Liver (tissue), 9 donors: Measurements from ENCODE around the gene TRHDE. TPM values are rescaled to one million over a fixed set of nuclear protein-coding genes. Genes with fewer than 3 reads are reported as not detected.

Experiments used
- DNase-seq: peaks from one replicate; pipeline ENCODE4 v3.0.0-alpha.2; 2017; ENCODE audit warnings: low spot score
- H3K27ac ChIP-seq, 2 donors: one replicate each; pipeline ENCODE4 v1.7.0; 2013; ENCODE audit warnings: inconsistent platforms in 2 of 2, low read length in 2 of 2, control low read depth in 1 of 2, low read depth in 1 of 2, mild to moderate bottlenecking in 1 of 2
- H3K27me3 ChIP-seq, 4 donors: one replicate each; pipeline versions ENCODE4 v1.6.1 to v1.7.0; 2013; ENCODE audit warnings: low read length in 3 of 4, inconsistent platforms in 1 of 4, mild to moderate bottlenecking in 1 of 4, moderate library complexity in 1 of 4; ENCODE audit not compliant: control insufficient read depth in 4 of 4, insufficient read depth in 4 of 4
- H3K36me3 ChIP-seq, 4 donors: one replicate each; pipeline versions ENCODE4 v1.6.1 to v1.7.0; 2013; ENCODE audit warnings: low read length in 3 of 4, mild to moderate bottlenecking in 3 of 4, low read depth in 1 of 4, moderate library complexity in 1 of 4; ENCODE audit not compliant: control insufficient read depth in 4 of 4, insufficient read depth in 3 of 4
- H3K4me1 ChIP-seq, 4 donors: one replicate each; pipeline versions ENCODE4 v1.6.1 to v1.7.0; 2013; ENCODE audit warnings: low read length in 3 of 4, mild to moderate bottlenecking in 3 of 4, moderate library complexity in 1 of 4; ENCODE audit not compliant: control insufficient read depth in 4 of 4, insufficient read depth in 4 of 4
- H3K4me3 ChIP-seq, 3 donors: one replicate each; pipeline versions ENCODE4 v1.6.1 to v1.7.0; 2013; ENCODE audit warnings: low read length in 3 of 3, control low read depth in 1 of 3, low read depth in 1 of 3, mild to moderate bottlenecking in 1 of 3
- H3K9ac ChIP-seq, 2 donors: one replicate each; pipeline ENCODE4 v1.7.0; 2013; ENCODE audit warnings: low read length in 2 of 2, mild to moderate bottlenecking in 2 of 2, moderate library complexity in 2 of 2, control low read depth in 1 of 2, low read depth in 1 of 2
- H3K9me3 ChIP-seq, 4 donors: one replicate each; pipeline versions ENCODE4 v1.6.1 to v1.7.0; 2013; ENCODE audit warnings: low read length in 3 of 4; ENCODE audit not compliant: control insufficient read depth in 4 of 4
- CTCF ChIP-seq: fragments of 150-350 bp; IDR thresholded peaks from 2 replicates; pipeline ENCODE4 v1.5.1; 2017; ENCODE audit warnings: improper control_type of control experiment, low read depth, low read length; ENCODE audit not compliant: missing input control
- EGR1 ChIP-seq, 2 donors: IDR thresholded peaks; 2 replicates each; pipeline ENCODE4 v1.6.1; 2016 to 2018; ENCODE audit warnings: antibody characterized with exemption in 2 of 2, low read depth in 2 of 2
- FOXA1 ChIP-seq: IDR thresholded peaks from 2 replicates; pipeline ENCODE4 v1.6.1; 2016; ENCODE audit warnings: antibody characterized with exemption
- FOXA2 ChIP-seq: IDR thresholded peaks from 2 replicates; pipeline ENCODE4 v1.6.1; 2016; ENCODE audit warnings: antibody characterized with exemption
- HNF4G ChIP-seq: IDR thresholded peaks from 2 replicates; pipeline ENCODE4 v1.6.1; 2016; ENCODE audit warnings: antibody characterized with exemption
- JUND ChIP-seq, 2 donors: IDR thresholded peaks; 2 replicates each; pipeline ENCODE4 v1.6.1; 2016; ENCODE audit warnings: antibody characterized with exemption in 2 of 2
- NR2F2 ChIP-seq: IDR thresholded peaks from 2 replicates; pipeline ENCODE4 v1.6.1; 2016; ENCODE audit warnings: antibody characterized with exemption
- RAD21 ChIP-seq, 2 donors: IDR thresholded peaks; 2 replicates each; pipeline ENCODE4 v1.6.1; 2016; ENCODE audit warnings: antibody characterized with exemption in 2 of 2, mild to moderate bottlenecking in 2 of 2
- RXRA ChIP-seq, 2 donors: IDR thresholded peaks; 2 replicates each; pipeline ENCODE4 v1.6.1; 2017 to 2018; ENCODE audit warnings: antibody characterized with exemption in 2 of 2, mild to moderate bottlenecking in 1 of 2
- SP1 ChIP-seq: IDR thresholded peaks from 2 replicates; pipeline ENCODE4 v1.6.1; 2018; ENCODE audit warnings: antibody characterized with exemption, mild to moderate bottlenecking
- TAF1 ChIP-seq: conservative IDR thresholded peaks from 2 replicates; pipeline ENCODE4 v1.6.1; 2016; ENCODE audit warnings: antibody characterized with exemption, mild to moderate bottlenecking
- YY1 ChIP-seq: IDR thresholded peaks from 2 replicates; pipeline ENCODE4 v1.6.1; 2016; ENCODE audit warnings: antibody characterized with exemption, mild to moderate bottlenecking
- WGBS: extraction: QIAGEN DNeasy Blood & Tissue Kit; methylation state at CpG from one replicate; pipeline ENCODE4 v1.1.7; 2013; 5-methylcytosine and 5-hydroxymethylcytosine counted together
- polyA plus RNA-seq, 2 donors: library from polyadenylated mRNA; stranded (reverse) in 1 of 2; unstranded in 1 of 2; fragments of 200-250 nt in 1 of 2; fragments of >200 nt in 1 of 2; fragmentation: Nextera tagmentation in 1 of 2; extraction: Ambion mirVana in 1 of 2; gene quantifications; one replicate each; pipeline versions ENCODE4 v1.2.1 to v1.2.3, GENCODE V29; 2013 to 2015
- total RNA-seq, 2 donors: library from RNA; depleted of rRNA; stranded (reverse); fragments of >200 nt; gene quantifications; one replicate each; pipeline ENCODE4 v1.2.3, GENCODE V29; 2014
- TF ChIP-seq, protein P1 (sequence below): IDR thresholded peaks from 2 replicates; pipeline ENCODE4 v1.6.1; 2016; ENCODE audit warnings: antibody characterized with exemption
- TF ChIP-seq, protein P2 (sequence below): IDR thresholded peaks from 2 replicates; pipeline ENCODE4 v1.6.1; 2016; ENCODE audit warnings: antibody characterized with exemption, mild to moderate bottlenecking
- TF ChIP-seq, protein P3 (sequence below): IDR thresholded peaks from 2 replicates; pipeline ENCODE4 v1.6.1; 2016; ENCODE audit warnings: antibody characterized with exemption
- TF ChIP-seq, protein P4 (sequence below): IDR thresholded peaks from 2 replicates; pipeline ENCODE4 v1.6.1; 2016; ENCODE audit warnings: antibody characterized with exemption
- donor health status: healthy.
- donor health status: healthy.
- donor health status: healthy.
- donor health status: healthy.
- donor health status: healthy.

The TRHDE gene
- total and polyA plus RNA-seq, 4 donors: 0.05 to 0.17 (median 0.14) TPM; not detected in 1

- Histone ChIP-seq H3K27me3 (no peaks in the 10 kb centered on the region), H3K36me3 (no peaks in the 10 kb centered on the region), H3K9ac (no peak overlapping the region), H3K4me1 (no peaks in the 10 kb centered on the region), H3K9me3 (no peaks in the 10 kb centered on the region), H3K27ac (no peak overlapping the region), H3K4me3 (no peak overlapping the region)
- DNase-seq: no peak
- TF ChIP-seq NR2F2 (no peak), EGR1 (IDR thresholded peaks at IDR 0.05; ENCODE audit: low read depth in 2 of 2) (no peak), YY1 (no peak), RXRA (IDR thresholded peaks at IDR 0.05) (no peak), FOXA2 (no peak), SP1 (no peak), TAF1 (no peak), FOXA1 (no peak), CTCF (no peak), RAD21 (IDR thresholded peaks at IDR 0.05) (no peak), JUND (IDR thresholded peaks at IDR 0.05) (no peak), HNF4G (no peak)
- TF ChIP-seq, protein P1, sequence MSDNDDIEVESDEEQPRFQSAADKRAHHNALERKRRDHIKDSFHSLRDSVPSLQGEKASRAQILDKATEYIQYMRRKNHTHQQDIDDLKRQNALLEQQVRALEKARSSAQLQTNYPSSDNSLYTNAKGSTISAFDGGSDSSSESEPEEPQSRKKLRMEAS: no peak
- TF ChIP-seq, protein P2, sequence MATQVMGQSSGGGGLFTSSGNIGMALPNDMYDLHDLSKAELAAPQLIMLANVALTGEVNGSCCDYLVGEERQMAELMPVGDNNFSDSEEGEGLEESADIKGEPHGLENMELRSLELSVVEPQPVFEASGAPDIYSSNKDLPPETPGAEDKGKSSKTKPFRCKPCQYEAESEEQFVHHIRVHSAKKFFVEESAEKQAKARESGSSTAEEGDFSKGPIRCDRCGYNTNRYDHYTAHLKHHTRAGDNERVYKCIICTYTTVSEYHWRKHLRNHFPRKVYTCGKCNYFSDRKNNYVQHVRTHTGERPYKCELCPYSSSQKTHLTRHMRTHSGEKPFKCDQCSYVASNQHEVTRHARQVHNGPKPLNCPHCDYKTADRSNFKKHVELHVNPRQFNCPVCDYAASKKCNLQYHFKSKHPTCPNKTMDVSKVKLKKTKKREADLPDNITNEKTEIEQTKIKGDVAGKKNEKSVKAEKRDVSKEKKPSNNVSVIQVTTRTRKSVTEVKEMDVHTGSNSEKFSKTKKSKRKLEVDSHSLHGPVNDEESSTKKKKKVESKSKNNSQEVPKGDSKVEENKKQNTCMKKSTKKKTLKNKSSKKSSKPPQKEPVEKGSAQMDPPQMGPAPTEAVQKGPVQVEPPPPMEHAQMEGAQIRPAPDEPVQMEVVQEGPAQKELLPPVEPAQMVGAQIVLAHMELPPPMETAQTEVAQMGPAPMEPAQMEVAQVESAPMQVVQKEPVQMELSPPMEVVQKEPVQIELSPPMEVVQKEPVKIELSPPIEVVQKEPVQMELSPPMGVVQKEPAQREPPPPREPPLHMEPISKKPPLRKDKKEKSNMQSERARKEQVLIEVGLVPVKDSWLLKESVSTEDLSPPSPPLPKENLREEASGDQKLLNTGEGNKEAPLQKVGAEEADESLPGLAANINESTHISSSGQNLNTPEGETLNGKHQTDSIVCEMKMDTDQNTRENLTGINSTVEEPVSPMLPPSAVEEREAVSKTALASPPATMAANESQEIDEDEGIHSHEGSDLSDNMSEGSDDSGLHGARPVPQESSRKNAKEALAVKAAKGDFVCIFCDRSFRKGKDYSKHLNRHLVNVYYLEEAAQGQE: no peak
- TF ChIP-seq, protein P3, sequence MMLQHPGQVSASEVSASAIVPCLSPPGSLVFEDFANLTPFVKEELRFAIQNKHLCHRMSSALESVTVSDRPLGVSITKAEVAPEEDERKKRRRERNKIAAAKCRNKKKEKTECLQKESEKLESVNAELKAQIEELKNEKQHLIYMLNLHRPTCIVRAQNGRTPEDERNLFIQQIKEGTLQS: no peak
- TF ChIP-seq, protein P4, sequence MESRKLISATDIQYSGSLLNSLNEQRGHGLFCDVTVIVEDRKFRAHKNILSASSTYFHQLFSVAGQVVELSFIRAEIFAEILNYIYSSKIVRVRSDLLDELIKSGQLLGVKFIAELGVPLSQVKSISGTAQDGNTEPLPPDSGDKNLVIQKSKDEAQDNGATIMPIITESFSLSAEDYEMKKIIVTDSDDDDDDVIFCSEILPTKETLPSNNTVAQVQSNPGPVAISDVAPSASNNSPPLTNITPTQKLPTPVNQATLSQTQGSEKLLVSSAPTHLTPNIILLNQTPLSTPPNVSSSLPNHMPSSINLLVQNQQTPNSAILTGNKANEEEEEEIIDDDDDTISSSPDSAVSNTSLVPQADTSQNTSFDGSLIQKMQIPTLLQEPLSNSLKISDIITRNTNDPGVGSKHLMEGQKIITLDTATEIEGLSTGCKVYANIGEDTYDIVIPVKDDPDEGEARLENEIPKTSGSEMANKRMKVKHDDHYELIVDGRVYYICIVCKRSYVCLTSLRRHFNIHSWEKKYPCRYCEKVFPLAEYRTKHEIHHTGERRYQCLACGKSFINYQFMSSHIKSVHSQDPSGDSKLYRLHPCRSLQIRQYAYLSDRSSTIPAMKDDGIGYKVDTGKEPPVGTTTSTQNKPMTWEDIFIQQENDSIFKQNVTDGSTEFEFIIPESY: no peak
- WGBS: 92% methylated on average over 1 of the region's 1 CpG
Observed at GRCh38 chr12:72256725-72257124, 15.4 kb upstream of the TRHDE start.

GRCh38 chr12:72261885-72262284 is 10.3 kb upstream of the TRHDE start:
- Histone ChIP-seq H3K27ac (no peak overlapping the region), H3K9ac (no peak overlapping the region), H3K9me3 (no peaks in the 10 kb centered on the region), H3K27me3 (peaks cover 0 to 2% (median 0%) of the 10 kb centered on the region in 4 donors), H3K4me1 (no peaks in the 10 kb centered on the region), H3K4me3 (no peak overlapping the region), H3K36me3 (no peaks in the 10 kb centered on the region)
- WGBS: 55% methylated on average over 2 of the region's 2 CpGs
- DNase-seq: no peak
- TF ChIP-seq FOXA2 (no peak), FOXA1 (no peak), NR2F2 (no peak), CTCF (no peak), SP1 (no peak), RXRA (IDR thresholded peaks at IDR 0.05) (no peak)
- TF ChIP-seq, protein P2: no peak
